MM.1S (cell line): ENCODE data around the gene REN.

Experiments
- DNase-seq: peaks from one replicate; pipeline ENCODE4 v3.0.0-alpha.2; 2015
- H2AFZ ChIP-seq: fragments of 300-600 bp; sonication (generic); 2 replicates; pipeline ENCODE4 v1.6.0; 2016; ENCODE audit warnings: antibody characterized with exemption, low read length
- H3F3A ChIP-seq: fragments of 300-600 bp; sonication (generic); 2 replicates; pipeline ENCODE4 v1.6.1; 2016; ENCODE audit warnings: mild to moderate bottlenecking, antibody characterized with exemption, low read length, moderate library complexity, mixed read lengths; ENCODE audit not compliant: insufficient read depth
- H3K27ac ChIP-seq: fragments of 300-600 bp; sonication (generic); 2 replicates; pipeline ENCODE4 v1.5.1; 2016; ENCODE audit warnings: mild to moderate bottlenecking, low read length
- H3K27me3 ChIP-seq: fragments of 300-600 bp; sonication (generic); replicated peaks from 2 replicates; pipeline ENCODE4 v1.6.0; 2016; ENCODE audit warnings: low read length; ENCODE audit not compliant: insufficient read depth
- H3K36me3 ChIP-seq: fragments of 300-600 bp; sonication (generic); replicated peaks from 2 replicates; pipeline ENCODE4 v1.6.1; 2016; ENCODE audit warnings: mild to moderate bottlenecking, low read length, mixed read lengths; ENCODE audit not compliant: insufficient read depth
- H3K4me1 ChIP-seq: fragments of 300-600 bp; sonication (generic); 2 replicates; pipeline ENCODE4 v1.6.1; 2016; ENCODE audit warnings: low read length, mixed read lengths
- H3K4me2 ChIP-seq: fragments of 300-600 bp; sonication (generic); 2 replicates; pipeline ENCODE4 v1.6.0; 2016; ENCODE audit warnings: low read depth, low read length
- H3K4me3 ChIP-seq: fragments of 300-600 bp; sonication (generic); 2 replicates; pipeline ENCODE4 v1.5.1; 2016; ENCODE audit warnings: low read length, mixed read lengths
- H3K79me2 ChIP-seq: fragments of 300-600 bp; sonication (generic); 2 replicates; pipeline ENCODE4 v1.6.1; 2016; ENCODE audit warnings: mixed run types, low read length, mixed read lengths
- H3K9ac ChIP-seq: fragments of 300-600 bp; sonication (generic); 2 replicates; pipeline ENCODE4 v1.6.1; 2016; ENCODE audit warnings: low read length, mixed read lengths
- H3K9me2 ChIP-seq: fragments of 300-600 bp; sonication (generic); replicated peaks from 2 replicates; pipeline ENCODE4 v1.6.1; 2016; ENCODE audit warnings: mild to moderate bottlenecking, low read length, mixed read lengths; ENCODE audit not compliant: insufficient read depth
- H3K9me3 ChIP-seq: fragments of 300-600 bp; sonication (generic); replicated peaks from 2 replicates; pipeline ENCODE4 v1.6.1; 2016; ENCODE audit warnings: mild to moderate bottlenecking, low read length, mixed read lengths; ENCODE audit not compliant: insufficient read depth
- H4K20me1 ChIP-seq: fragments of 300-600 bp; sonication (generic); 2 replicates; pipeline ENCODE4 v1.6.1; 2016; ENCODE audit warnings: mild to moderate bottlenecking, low read length, moderate library complexity, mixed read lengths; ENCODE audit not compliant: insufficient read depth
- EZH2 ChIP-seq: fragments of 300-600 bp; sonication (generic); optimal IDR thresholded peaks from 2 replicates; pipeline ENCODE3; 2017; ENCODE audit warnings: low read depth, mild to moderate bottlenecking, antibody characterized with exemption, low read length, mixed read lengths
- EZH2phosphoT487 ChIP-seq: fragments of 300-600 bp; sonication (generic); IDR thresholded peaks from 2 replicates; pipeline ENCODE4 v1.6.1; 2018; ENCODE audit warnings: antibody characterized with exemption, low read length
- TF ChIP-seq, protein P1 (sequence below): fragments of 300-600 bp; sonication (generic); IDR thresholded peaks from 2 replicates; pipeline ENCODE4 v1.5.1; 2016; ENCODE audit warnings: antibody characterized with exemption, low read length, mixed read lengths

REN gene

DNA sequence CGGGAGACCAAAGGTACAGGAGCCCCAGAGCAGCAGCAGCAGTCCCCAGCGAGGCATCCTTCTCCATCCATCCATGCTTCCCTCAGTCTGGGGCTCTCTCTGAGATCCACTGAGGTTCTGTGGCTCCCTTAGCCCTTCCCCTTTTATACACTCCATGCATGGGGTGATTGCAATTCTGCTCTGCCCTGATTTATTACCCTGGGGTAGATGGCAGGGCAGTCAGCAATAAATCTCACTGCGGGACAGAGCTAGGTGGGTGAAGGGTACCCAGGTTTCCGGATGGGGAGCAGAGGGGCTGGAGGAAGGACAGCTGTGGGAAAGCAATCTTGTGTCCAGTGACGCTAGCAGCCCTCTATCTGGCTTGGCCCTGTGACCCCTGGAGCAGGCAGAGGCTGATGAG, at the start of gene REN:
Gene REN, minus strand, starts transcription at position 119 of the 400 bp plus-strand sequence. Its CDS starts 44 bp downstream, at position 75.
- H3K27me3 ChIP-seq, result 0 out of 2 replicates have a peak, but pooled peaks cover 7% of the 10 kb centered on the region
- H3K9ac ChIP-seq, result no peak within 1 kb of the TSS
- no peaks in the 10 kb centered on the region for H3F3A ChIP-seq
- H3K4me1 ChIP-seq, result no peaks in the 10 kb centered on the region
- H3K9me2 ChIP-seq, result no peaks in the 10 kb centered on the region
- H4K20me1 ChIP-seq, result no peaks in the 10 kb centered on the region
- no peaks in the 10 kb centered on the region for H3K9me3 ChIP-seq
- H2AFZ ChIP-seq, result no peak within 1 kb of the TSS
- no peaks in the 10 kb centered on the region for H3K36me3 ChIP-seq
- no peak within 1 kb of the TSS for H3K27ac ChIP-seq
- DNase-seq, result no peak
- H3K4me2 ChIP-seq, result no peak within 1 kb of the TSS
- H3K79me2 ChIP-seq, result no peaks in the 10 kb centered on the region
- TF ChIP-seq, protein P1, sequence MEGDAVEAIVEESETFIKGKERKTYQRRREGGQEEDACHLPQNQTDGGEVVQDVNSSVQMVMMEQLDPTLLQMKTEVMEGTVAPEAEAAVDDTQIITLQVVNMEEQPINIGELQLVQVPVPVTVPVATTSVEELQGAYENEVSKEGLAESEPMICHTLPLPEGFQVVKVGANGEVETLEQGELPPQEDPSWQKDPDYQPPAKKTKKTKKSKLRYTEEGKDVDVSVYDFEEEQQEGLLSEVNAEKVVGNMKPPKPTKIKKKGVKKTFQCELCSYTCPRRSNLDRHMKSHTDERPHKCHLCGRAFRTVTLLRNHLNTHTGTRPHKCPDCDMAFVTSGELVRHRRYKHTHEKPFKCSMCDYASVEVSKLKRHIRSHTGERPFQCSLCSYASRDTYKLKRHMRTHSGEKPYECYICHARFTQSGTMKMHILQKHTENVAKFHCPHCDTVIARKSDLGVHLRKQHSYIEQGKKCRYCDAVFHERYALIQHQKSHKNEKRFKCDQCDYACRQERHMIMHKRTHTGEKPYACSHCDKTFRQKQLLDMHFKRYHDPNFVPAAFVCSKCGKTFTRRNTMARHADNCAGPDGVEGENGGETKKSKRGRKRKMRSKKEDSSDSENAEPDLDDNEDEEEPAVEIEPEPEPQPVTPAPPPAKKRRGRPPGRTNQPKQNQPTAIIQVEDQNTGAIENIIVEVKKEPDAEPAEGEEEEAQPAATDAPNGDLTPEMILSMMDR, result no peak
- TF ChIP-seq EZH2phosphoT487, result no peak
- no peak for TF ChIP-seq EZH2
- H3K4me3 ChIP-seq, result no peak within 1 kb of the TSS

DNA sequence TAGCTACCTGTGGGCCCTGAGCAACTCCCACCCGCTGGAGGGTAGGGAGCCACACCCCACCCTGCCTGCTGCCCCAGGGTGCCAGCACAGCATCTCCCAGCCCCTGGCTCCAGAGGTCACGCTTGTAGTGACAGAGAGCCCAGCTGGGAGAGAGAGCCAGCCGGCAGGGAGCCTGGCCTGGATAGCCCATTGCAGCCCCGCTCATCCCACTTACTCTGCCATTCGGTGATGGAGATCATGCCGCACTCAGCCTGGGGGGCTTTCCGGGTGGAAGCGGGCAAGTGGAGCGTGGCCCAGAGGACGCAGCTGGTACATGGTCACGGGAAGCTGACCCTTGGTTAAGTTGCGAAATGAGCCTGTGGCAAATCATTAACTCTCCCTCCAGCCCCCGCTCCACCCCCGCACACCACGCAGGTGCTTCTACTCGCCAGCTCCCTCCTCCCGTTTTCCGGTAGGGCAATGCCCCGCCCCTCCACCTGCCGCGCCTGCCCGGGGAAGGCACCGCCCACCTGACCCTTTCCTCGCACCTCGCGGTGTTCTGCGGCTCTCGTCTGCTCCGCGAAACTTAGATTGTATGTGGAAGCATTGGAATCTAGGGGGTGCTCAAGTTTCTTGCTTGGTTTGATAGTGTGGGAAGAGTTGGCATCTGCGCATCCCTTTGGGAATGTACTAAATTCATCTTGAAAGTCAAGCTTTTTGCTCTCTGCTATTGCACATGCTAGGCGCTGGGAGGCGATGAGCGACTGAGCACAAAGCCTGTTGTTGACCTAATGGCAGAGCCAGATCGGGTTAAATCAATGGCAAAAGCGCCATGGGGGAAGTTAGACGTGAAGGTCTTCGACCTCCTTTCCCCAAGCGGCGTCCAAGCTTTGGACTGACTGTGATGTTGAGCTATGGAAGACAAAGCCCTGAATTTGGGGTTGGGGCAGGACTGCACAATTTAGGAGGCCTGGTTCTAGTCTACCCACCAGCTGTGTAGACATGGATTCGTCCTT, 47.8 kb upstream of the REN start, which contains the start of gene GOLT1A:
Gene GOLT1A, minus strand, starts transcription at position 321 of the 995 bp plus-strand sequence. Its CDS starts 82 bp downstream, at position 239.
- H3K27ac ChIP-seq, result no peak within 1 kb of the TSS
- H3K4me2 ChIP-seq, result peak within 1 kb of the TSS; percentile 78

DNA sequence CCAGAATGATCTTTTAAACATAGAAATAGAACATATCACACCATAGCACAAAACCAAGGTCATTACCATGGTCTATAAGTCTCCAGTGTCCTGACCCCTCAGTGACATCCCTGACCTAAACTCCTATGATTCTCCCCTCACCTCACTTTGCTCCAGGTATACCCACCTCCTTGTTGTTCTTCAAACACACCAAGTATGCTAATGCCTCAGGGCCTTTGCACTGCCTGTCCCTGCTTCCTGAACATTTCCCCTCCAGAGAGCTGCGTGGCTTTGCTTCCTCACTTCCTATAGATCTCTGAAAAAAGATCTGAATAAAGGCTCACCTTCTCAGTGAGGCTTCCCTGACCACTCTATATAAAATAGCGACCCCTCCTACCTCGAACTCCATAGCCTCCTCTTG, 46.6 kb upstream of the REN start:
- TF ChIP-seq EZH2 (no peak), EZH2phosphoT487 (no peak)
- TF ChIP-seq, protein P1, result no peak
- Histone ChIP-seq H3K4me2 (no peak overlapping the region), H3K27me3 (no peaks in the 10 kb centered on the region), H3K4me1 (0 out of 2 replicates have a peak, but pooled peaks cover 8% of the 10 kb centered on the region), H2AFZ (no peak overlapping the region; the same call in 1 of the 2 replicates), H3K79me2 (no peaks in the 10 kb centered on the region), H3K27ac (no peak overlapping the region), H4K20me1 (no peaks in the 10 kb centered on the region), H3K36me3 (no peaks in the 10 kb centered on the region), H3F3A (no peaks in the 10 kb centered on the region), H3K9me3 (no peaks in the 10 kb centered on the region), H3K4me3 (no peak overlapping the region), H3K9me2 (no peaks in the 10 kb centered on the region), H3K9ac (no peak overlapping the region)
- no peak for DNase-seq

More for the DNA sequence above, 47.8 kb upstream of the REN start, which contains the start of gene GOLT1A:
- Histone ChIP-seq H3F3A (no peaks in the 10 kb centered on the region), H3K9me3 (no peaks in the 10 kb centered on the region), H3K36me3 (no peaks in the 10 kb centered on the region), H2AFZ (peak within 1 kb of the TSS; percentile 79), H3K27me3 (no peaks in the 10 kb centered on the region), H3K4me1 (0 out of 2 replicates have a peak, but pooled peaks cover 8% of the 10 kb centered on the region), H3K79me2 (no peaks in the 10 kb centered on the region), H4K20me1 (no peaks in the 10 kb centered on the region), H3K4me3 (peak within 1 kb of the TSS; percentile 38), H3K9ac (no peak within 1 kb of the TSS), H3K9me2 (no peaks in the 10 kb centered on the region)
- no peak for TF ChIP-seq EZH2phosphoT487
- TF ChIP-seq, protein P1, result peak; percentile 67
- peak; percentile 78 for DNase-seq
